Adrenal gland (tissue), 5 donors: ENCODE measurements around the gene ZCCHC4.

Source experiments
- POLR2A ChIP-seq, 2 donors: fragments of 450-650 bp; IDR thresholded peaks; one replicate each; pipeline ENCODE4 v1.6.1; 2017; ENCODE audit warnings: antibody characterized with exemption in 2 of 2, mild to moderate bottlenecking in 2 of 2, moderate library complexity in 1 of 2
- TF ChIP-seq, protein P1 (sequence below), 6 experiments: fragments of 450-650 bp in 4 of 6; fragments of 200-600 bp in 2 of 6; sonication (generic) in 1 of 6; IDR thresholded peaks; 1 replicate in 5 of 6; 2 replicates in 1 of 6; pipeline versions ENCODE4 v1.5.1 to v1.8.0; 2016 to 2021; ENCODE audit warnings: antibody characterized with exemption in 6 of 6, mild to moderate bottlenecking in 2 of 6, moderate library complexity in 1 of 6
- donor health status: DM: no; HTN: no; CAD: no.

DNA sequence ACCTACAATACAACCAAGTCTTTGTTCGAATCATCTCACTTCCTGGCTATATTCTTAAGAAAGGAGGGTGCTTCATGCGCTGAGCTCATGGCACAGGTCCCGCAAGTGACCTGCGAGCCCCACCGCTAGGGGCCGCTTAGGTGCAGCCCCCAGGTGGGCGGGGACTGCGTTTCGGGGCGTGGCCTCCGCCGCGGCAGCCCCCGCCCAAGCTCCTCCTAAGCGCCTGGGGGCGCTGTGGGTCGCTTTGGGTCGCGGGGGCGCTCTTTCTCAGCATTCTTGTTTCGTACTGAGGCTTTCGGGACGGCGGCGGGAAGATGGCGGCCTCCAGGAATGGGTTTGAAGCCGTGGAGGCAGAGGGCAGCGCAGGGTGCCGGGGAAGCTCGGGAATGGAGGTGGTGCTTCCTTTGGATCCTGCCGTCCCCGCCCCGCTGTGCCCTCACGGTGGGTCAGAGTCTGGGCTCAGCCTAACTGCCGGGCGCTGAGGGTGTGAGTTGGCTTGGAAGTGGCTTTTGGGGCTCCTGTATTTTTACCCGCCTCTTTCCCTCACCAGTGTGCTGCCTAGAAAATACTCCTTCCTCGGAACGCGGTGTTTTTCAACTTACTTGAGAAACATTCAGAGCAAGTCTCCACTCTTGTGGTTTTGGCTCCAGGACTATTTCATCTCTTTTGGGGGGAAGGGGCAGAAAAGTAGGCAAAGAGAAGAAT, at the start of gene ZCCHC4:
- TF ChIP-seq, protein P1, sequence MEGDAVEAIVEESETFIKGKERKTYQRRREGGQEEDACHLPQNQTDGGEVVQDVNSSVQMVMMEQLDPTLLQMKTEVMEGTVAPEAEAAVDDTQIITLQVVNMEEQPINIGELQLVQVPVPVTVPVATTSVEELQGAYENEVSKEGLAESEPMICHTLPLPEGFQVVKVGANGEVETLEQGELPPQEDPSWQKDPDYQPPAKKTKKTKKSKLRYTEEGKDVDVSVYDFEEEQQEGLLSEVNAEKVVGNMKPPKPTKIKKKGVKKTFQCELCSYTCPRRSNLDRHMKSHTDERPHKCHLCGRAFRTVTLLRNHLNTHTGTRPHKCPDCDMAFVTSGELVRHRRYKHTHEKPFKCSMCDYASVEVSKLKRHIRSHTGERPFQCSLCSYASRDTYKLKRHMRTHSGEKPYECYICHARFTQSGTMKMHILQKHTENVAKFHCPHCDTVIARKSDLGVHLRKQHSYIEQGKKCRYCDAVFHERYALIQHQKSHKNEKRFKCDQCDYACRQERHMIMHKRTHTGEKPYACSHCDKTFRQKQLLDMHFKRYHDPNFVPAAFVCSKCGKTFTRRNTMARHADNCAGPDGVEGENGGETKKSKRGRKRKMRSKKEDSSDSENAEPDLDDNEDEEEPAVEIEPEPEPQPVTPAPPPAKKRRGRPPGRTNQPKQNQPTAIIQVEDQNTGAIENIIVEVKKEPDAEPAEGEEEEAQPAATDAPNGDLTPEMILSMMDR (IDR thresholded peaks at IDR 0.05): peak; percentile 64 to 98 (median 90)
- peak in 1 of 2 donors; percentile 83 for TF ChIP-seq POLR2A (IDR thresholded peaks at IDR 0.05)
